GM18499 (cell line): Measurements from ENCODE around the gene ARID3B.
"Not testable (repeated sequence)": the region's sequence is repeated elsewhere in the genome, so short reads cannot be mapped to it uniquely, and the experiment has no call there.

Experiments
- ATAC-seq: cut with Tn5 transposase; IDR thresholded peaks from one replicate; pipeline ENCODE4 v1.9.1; 2021; ENCODE audit warnings: moderate number of reproducible peaks; ENCODE audit not compliant: insufficient read depth, unreplicated experiment

The ARID3B gene, protein sequence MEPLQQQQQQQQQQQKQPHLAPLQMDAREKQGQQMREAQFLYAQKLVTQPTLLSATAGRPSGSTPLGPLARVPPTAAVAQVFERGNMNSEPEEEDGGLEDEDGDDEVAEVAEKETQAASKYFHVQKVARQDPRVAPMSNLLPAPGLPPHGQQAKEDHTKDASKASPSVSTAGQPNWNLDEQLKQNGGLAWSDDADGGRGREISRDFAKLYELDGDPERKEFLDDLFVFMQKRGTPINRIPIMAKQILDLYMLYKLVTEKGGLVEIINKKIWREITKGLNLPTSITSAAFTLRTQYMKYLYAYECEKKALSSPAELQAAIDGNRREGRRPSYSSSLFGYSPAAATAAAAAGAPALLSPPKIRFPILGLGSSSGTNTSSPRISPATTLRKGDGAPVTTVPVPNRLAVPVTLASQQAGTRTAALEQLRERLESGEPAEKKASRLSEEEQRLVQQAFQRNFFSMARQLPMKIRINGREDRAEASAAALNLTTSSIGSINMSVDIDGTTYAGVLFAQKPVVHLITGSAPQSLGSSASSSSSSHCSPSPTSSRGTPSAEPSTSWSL

DNA sequence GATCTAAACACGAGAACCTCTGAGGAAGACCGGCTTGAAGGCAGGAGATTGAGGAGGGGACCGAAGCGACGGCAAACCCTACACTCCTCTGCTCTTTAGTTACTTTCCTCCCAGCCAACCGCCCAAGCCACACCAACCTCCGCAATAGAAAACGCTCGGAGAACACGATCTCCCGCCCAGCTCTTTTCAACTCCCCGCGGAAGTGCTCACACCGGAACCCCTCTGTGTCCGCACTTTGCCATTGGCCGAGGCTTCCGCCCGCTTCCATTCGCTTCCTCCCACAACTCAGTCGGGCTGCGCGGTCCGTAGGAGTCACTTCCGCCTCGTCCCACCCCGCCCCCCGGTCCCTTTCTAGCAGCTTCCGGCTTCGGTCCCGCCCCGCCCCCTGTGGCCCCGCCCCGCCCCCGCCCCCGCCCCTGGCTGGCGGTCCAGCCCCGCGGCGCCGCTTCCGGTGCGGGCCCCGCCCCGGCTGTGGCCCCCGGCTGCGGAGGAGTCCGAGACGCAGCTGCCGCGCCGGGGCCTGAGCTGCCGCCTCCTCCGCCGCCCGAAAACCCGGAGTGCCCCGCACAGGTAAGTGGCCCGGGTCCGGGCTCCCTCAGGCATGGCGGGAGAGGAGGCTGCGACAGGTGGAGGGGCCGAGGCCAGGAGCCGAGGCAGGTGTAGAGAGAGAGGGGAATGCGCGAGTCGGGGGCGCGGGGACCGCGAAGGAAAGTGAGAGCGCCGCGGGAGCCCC lies at the start of gene ARID3B:
Gene ARID3B (plus strand): TSS at position 460 of the 733 bp plus-strand sequence. CDS start 2,717 bp downstream, outside the sequence.
- ATAC-seq: no peak

DNA sequence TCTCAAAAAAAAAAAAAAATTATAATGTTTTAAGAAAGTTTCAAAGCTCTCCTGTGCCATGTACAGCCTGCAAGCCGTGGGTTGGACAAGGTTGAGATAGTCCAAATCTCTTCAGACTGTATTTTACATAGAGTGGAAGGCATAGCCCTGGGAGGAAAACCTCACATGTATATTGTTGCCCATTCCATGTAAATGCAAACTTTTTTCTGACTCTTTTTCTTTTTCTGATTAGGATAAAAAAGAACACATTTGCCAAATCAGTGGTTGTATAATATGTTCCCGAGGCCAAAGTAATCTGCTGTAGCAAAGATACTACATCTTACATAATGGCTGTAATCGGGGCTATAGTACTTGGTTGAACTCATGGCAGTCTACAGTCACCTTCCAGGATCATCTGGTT lies 44.4 kb upstream of the ARID3B start:
- ATAC-seq: no peak

DNA sequence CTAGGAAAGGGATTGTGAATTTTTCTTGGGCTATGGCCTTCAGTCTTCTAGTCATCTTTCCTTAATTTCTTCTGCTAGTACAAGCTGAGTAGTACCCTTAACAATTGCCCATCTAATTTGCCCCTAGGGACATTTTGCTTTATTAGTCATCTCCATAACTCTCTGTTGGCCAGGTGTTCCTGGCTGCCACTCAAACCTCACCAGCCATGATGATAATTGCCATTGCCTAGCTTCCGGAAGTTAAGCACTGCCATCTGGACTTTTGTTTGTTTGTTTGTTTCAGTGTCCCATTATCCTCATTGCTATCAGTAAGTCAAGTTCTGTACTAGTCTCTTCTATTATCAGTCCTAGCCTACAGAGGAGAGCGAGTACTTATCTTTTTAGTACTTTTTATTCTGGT lies 43.4 kb upstream of the ARID3B start:
- no peak for ATAC-seq

DNA sequence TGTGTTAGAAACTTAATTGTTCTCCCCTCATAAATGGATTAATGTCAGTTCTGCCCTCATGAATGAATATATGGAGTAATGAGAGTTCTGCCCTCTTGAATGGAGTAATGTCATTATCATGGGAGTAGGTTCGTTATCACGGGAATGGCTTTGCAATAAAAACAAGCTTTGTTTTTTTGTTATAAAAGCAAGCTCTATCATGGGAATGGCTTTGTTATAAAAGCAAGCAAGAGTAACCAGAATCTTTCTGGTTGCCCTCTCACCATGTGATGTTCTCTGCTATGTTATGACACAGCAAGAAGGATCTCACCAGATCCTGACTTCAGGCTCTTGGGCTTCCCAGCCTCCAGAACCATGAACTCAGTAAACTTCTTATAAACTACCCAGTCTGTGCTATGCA lies 41.7 kb upstream of the ARID3B start:
- ATAC-seq: no peak

DNA sequence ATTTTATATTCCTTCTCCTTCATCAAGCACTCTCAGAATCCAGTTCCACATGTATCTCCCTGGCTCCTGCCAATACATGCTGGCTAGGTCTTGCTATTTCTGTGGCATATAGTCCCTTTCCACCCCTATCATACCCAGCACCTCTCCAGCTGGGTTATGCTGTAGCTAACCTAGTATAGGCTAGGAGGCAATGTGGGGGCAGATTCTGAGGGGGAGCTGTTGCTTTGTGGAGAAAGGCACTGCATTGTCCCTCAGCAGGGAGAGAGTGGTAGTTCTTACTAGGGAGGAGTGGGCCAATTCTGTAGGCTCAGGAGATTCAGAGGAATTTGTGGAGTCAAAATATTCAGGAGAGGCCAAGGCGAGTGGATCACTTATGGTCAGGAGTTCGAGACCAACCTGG lies 40.6 kb upstream of the ARID3B start:
- ATAC-seq: no peak

DNA sequence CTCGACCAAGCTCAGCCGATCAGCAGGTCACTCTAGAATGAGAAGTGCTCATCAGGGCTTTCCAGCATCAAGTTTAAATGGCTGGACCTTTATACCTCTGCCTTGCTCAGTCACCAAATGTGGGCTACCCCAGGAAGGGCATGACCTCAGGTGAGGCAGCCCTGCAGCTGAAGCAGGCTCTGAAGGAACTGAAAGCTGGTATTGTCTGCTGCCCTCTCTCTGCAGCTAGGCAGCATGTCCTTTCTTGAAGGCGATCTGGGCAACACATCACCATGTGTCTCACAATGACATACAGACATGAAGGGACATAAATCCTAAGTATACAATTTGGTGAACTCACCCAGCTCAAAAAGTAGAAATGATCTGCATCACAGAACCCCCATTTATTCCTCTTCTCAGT lies 38.7 kb upstream of the ARID3B start:
- no peak for ATAC-seq

DNA sequence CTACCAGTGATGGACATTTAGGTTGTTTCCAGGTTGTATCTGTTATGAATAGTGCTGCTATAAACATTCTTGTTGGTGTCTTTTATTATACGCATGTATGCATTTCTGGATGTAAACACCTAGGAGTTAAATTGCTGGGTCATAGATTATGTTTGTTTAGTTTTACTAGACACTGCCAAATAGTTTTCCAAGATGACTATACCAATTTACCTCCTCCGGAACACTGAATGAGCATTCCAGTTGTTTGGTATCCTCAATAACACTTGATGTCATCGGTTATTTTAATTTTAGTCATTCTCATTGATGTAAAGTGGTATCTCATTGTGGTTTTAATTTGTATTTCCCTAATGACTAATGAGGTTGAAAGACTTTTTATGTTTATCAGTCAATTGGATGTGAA lies 36.6 kb upstream of the ARID3B start:
- no peak for ATAC-seq

DNA sequence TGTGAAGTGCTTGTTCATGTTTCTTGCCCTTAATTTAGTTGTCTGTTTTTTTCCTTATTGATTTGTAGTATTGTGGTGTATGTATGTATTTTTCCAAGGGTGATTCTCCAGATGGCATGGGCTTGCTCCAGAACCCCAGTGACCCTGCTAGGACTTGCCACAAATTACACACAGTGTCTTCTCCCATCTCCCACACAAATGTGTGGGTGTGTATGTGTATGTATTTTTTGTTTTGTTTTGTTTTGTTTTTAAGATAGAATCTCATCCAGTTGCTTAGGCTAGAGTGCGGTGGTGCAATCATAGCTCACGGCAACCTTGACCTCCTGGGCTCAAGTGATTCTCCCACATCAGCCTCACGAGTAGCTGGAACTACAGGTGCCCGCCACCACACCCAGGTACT lies 36.2 kb upstream of the ARID3B start:
- no peak for ATAC-seq

DNA sequence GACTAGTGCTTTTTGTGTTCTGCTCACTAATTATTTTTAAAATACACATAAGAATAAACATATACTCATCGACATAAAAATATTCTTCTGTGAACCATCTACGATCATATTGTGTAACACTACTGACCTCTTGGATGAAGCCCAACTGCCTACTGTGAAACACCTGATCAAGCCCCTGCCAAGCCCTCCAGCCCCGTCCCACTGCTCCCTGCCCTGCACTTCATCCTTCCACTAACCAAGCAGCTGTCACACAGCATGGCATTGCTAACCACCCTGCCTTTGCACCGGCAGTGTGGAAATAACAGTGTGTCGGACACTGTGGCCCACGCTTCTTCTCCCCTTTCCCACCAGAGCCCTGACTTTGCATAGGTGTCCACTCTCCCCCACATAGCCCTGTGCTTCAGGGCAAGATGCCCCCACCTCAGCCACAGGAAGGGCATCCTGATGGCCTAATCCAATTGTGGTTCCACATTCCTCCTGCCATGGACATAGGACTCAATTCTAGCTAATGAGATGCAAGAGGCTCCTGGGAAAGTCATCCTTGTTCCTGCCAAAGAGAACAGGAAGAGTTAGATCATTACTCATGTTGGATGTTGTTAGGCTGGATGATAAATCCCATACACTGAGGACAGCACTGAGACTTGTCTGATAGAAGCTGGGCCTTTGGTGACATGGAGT lies 35.0 kb upstream of the ARID3B start:
- no peak for ATAC-seq

DNA sequence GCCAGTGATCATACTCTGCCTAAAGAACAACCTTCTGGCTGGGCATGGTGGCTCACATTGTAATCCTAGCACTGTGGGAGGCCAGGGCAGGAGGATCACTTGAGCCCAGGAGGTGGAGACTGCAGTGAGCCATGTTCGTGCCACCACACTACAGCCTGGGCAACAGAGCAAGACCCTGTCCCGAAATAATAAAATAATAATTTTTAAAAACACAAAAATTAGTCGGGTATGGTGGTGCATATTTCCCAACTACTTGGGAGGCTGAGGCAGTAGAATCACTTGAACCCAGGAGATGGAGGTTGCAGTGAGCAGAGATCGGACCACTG lies 34.5 kb upstream of the ARID3B start:
- ATAC-seq: no peak

DNA sequence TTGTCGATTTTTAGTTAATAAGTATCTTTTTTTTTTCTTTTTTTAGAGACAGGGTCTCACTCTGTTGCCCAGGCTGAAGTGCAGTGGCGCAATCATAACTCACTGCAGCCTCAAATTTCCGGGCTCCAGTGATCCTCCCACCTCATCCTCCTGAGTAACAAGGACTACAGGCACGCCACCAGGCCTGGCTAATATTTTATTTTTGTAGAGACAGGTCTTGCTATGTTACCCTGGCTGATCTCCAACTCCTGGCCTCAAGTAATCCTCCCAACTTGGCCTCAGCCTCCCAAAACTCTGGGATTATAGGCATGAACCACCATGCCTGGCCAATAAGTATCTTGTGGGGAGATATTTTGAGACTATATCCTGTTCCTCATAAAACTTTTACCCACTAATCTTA lies 29.4 kb upstream of the ARID3B start:
- ATAC-seq: no peak

DNA sequence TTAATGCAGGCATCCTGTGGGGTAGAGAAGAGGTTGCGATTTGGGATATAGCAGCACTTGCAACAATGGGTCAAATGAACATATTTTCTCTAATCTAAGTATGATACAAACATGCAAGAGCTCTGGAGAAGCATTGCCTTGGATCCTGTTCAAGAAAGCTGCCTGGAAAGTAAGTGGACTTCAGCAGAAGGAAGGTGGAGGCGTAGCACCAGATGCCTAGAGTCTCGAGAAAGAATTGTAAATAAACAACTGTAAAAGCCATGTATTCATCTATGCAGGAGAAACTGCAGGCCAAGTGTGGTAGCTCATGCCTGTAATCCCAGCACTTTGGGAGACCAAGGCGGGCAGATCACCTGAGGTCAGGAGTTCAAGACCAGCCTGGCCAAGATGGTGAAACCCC lies 27.0 kb upstream of the ARID3B start:
- not testable (repeated sequence) for ATAC-seq

DNA sequence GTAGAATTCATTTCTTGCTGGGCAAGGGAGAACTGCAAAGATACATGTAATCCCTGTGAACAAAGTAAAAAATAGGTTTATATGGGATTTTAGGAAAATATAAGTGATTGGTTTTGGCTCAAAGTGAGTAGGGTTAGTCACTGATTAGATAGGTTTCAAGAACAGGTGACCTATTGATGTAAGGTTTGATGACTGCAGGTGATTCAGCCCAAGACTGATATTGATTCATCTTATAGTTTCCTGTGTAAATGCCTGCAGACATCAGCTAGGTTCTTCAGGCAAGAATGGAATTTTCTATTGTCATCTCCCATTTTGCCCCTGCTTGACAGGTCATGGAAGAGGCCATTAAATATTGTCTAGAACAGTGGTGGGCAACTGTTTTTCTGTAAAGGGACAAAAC lies 23.9 kb upstream of the ARID3B start:
- ATAC-seq: no peak

DNA sequence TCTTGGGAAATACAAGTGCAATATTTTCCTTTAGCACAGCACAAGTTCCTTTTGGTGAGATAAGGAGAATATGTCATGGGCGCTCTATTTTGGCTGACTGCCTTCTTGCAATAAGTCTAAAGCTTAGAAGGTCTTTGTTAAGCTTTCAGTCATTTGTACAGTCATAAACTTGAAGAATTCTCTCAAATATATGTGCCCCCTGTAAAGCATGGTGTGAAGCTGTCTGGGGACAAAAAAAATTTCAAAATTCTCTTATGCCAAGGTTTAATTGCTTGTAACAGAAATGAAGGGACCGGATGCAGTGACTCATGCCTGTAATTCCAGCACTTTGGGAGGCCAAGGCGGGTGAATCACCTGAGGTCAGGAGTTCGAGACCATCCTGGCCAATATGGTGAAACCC lies 21.7 kb upstream of the ARID3B start:
- no peak for ATAC-seq

DNA sequence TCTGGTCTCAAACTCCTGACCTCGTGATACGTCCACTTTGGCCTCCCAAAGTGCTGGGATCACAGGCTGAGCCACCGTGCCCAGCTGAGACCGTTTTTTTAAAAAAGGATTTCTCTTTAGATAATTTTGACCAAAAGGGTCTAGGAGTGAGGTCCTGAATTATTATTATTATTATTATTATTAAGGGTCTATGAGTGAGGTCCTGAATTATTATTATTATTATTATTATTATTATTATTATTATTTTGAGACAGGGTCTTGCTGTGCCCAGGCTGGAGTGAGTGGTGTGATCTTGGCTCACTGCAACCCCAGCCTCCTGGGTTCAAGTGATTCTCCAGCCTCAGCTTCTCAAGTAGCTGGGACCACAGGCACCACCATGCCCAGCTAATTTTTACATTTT lies 20.6 kb upstream of the ARID3B start:
- ATAC-seq: no peak

DNA sequence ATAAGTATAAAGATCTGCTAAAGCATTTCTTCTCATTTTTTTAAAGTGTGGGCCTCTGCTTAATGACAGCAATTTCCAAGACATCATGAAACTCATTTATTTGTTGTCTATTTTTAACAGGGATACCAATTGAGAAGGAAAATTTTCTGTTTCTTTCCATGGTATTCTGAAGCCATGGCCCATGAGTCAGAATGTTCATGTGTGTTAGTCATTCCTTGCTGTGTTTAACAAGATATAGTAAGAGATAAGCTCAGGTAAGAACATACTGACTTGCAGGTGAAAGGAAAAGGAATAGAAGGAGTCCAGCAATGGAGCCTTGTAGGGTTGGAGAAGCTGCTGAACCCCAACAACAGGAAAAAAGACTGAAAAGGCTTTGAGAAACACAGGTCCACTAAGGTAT lies 17.0 kb upstream of the ARID3B start:
- no peak for ATAC-seq

DNA sequence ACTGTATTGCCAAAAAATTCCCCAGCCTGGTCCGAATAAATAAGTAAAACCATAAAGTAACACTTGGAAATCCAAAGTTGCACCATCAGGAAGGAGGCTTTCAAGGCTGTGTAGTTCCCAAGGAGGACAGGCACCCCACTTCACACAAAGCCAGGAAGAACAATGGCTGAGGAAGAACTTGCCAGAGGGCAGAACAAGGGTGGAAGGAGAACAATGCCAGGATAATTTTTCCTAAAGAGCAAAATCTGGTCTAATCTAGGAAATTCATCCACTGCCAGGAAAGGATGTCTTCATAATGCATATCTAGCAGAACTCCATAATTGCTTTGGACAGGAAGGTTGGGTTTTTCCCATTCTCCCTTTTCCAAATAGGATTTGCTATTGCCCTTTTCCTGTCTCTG lies 15.7 kb upstream of the ARID3B start:
- ATAC-seq: no peak

DNA sequence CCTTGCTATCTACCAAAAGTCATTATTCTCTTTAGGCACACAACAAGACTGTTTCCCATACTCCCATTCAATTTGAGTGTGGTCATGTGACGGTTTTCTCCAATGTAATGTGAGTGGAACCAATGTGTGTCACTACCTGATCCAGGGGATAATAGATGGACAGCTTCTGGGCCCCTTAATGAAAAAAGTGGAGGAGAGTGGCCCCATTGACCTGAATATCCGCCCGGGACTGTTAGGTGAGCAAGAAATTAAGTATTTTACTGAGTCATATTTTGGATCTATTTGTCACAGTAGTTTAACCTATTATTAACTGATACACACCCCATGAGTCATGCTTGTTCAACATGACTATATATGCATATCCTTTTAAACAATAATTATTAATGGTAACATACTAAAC lies 15.1 kb upstream of the ARID3B start:
- no peak for ATAC-seq

DNA sequence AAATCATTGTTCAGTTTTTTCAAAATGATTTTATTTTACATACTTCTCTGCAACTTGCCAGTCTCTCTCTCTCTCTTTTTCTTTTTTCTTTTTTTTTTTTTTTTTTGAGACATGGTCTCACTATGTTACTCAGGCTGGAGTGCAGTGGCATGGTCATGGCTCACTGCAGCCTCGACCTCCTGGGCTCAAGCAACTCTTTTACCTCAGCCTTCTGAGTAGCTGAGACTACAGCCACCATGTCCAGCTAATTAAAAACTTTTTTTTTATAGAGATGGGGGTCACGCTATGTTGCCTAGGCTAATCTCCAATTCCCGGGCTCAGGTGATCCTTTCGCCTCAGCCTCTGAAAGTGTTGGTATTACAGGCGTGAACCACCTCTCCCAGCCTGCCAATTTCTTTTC lies 12.1 kb upstream of the ARID3B start:
- ATAC-seq: no peak

DNA sequence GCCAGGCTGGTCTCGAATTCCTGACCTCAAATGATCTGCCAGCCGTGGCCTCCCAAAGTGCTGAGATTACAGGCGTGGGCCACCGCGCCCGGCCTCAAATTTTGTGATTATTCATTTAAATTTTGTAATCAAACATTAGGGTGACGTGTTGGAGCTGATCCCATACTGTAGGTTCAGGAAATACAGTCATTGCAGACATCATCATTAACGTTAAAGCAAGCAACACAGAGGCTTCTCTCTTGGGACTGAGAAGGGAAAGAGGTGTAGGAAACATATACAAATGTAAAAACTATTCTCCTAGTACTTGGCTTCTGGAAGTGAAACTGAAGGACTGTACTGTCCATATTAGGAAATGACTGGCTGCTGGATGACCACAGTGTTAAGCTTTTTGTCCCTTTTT lies 11.1 kb upstream of the ARID3B start:
- ATAC-seq: no peak

DNA sequence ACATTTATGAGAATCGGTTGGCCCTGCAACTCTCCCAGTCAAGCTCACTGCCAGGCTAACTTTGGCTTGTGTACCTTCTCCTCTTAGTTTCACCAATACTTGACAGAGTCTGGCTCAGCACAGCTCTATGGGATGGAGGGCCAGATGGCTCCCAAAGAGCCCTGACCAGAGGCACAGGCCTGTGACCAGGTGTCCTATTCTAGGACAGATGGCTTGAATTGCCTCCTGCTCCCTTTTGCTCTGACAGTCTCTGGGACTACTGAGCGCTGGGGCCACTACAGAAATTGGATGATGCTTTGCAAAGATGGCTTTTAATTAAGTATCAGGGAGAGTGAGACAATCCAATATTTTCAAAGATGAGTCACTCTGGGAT lies 10.3 kb upstream of the ARID3B start:
- ATAC-seq: no peak
